22Rv1 (cell line): ENCODE measurements around the gene BTG3.

Experiments
- ZFX ChIP-seq: fragments of 450-650 bp; IDR thresholded peaks from 2 replicates; pipeline ENCODE4 v1.6.1; 2017; ENCODE audit warnings: antibody characterized with exemption, borderline replicate concordance
- TF ChIP-seq, protein P1 (sequence below): fragments of 450-650 bp; IDR thresholded peaks from 2 replicates; pipeline ENCODE4 v1.5.1; 2017; ENCODE audit warnings: mild to moderate bottlenecking

DNA sequence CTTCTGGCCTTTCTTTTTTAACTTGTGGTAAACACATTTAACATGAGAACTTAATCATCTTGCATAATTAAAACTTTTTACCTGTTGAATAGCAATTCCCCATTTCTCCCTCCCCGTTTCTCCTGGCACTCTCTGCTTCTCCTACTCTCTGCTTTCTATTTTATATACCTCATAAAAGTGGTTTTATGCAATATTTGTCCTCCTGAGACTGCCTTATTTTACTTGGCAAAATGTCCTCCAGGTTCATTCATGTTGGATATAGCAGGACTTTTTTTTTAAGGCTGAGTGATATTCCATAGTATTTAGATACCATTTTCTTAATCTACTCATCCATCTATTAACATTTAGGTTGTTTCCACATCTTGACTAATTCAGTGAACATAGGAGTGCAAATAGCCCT, 35.0 kb downstream of the BTG3 start:
- TF ChIP-seq, protein P1, sequence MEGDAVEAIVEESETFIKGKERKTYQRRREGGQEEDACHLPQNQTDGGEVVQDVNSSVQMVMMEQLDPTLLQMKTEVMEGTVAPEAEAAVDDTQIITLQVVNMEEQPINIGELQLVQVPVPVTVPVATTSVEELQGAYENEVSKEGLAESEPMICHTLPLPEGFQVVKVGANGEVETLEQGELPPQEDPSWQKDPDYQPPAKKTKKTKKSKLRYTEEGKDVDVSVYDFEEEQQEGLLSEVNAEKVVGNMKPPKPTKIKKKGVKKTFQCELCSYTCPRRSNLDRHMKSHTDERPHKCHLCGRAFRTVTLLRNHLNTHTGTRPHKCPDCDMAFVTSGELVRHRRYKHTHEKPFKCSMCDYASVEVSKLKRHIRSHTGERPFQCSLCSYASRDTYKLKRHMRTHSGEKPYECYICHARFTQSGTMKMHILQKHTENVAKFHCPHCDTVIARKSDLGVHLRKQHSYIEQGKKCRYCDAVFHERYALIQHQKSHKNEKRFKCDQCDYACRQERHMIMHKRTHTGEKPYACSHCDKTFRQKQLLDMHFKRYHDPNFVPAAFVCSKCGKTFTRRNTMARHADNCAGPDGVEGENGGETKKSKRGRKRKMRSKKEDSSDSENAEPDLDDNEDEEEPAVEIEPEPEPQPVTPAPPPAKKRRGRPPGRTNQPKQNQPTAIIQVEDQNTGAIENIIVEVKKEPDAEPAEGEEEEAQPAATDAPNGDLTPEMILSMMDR: no peak
- TF ChIP-seq ZFX: no peak
